H1 (cell line): ENCODE results near the gene CSF2RB. TPM values are rescaled to one million over a fixed set of nuclear protein-coding genes. Genes with fewer than 3 reads are reported as not detected.

Experiments
- CTCF ChIA-PET: fragments of 300-600 bp; sonication (Branson Sonifier 250); formaldehyde crosslinking; loops from one replicate; lab custom pipeline; 2021; ENCODE audit not compliant: partially characterized antibody; lab: Charles Lee
- POLR2A ChIA-PET: fragments of 300-600 bp; sonication (Branson Sonifier 250); formaldehyde crosslinking; loops from one replicate; lab custom pipeline; 2021; ENCODE audit warnings: inconsistent platforms; ENCODE audit not compliant: partially characterized antibody; lab: Charles Lee
- DNase-seq, 2 experiments: peaks; one replicate each; pipeline versions ENCODE4 v3.0.0 to v3.0.0-alpha.2; 2010 to 2022; ENCODE audit warnings: low spot score in 2 of 2, low read depth in 1 of 2, mixed read lengths in 1 of 2
- FAIRE-seq: peaks from 2 replicates; lab custom pipeline; 2011; peaks lifted over from hg19 to GRCh38; lab: Jason Lieb, UNC
- H2AFZ ChIP-seq: 2 replicates; pipeline ENCODE4 v1.8.1; 2012; ENCODE audit warnings: low read length, inconsistent platforms
- H2AK5ac ChIP-seq: 2 replicates; pipeline ENCODE4 v1.6.1; 2013; ENCODE audit warnings: low read depth, low read length
- H2BK120ac ChIP-seq: replicated peaks from 2 replicates; pipeline ENCODE3; 2013; ENCODE audit warnings: low read depth, low read length, inconsistent platforms
- H2BK12ac ChIP-seq: 2 replicates; pipeline ENCODE4 v1.6.1; 2013; ENCODE audit warnings: low read depth, low read length
- H2BK15ac ChIP-seq: 2 replicates; pipeline ENCODE4 v1.6.1; 2013; ENCODE audit warnings: low read length
- H2BK20ac ChIP-seq: 2 replicates; pipeline ENCODE4 v1.6.1; 2013; ENCODE audit warnings: low read length
- H2BK5ac ChIP-seq: 2 replicates; pipeline ENCODE4 v1.6.1; 2013; ENCODE audit warnings: low read depth, low read length
- H3K14ac ChIP-seq: 2 replicates; pipeline ENCODE4 v1.6.1; 2013; ENCODE audit warnings: inconsistent platforms; ENCODE audit not compliant: insufficient read length
- H3K18ac ChIP-seq: 2 replicates; pipeline ENCODE4 v1.6.1; 2013; ENCODE audit warnings: low read length; ENCODE audit errors: extremely low read depth
- H3K23ac ChIP-seq: 2 replicates; pipeline ENCODE4 v1.6.1; 2013; ENCODE audit warnings: inconsistent platforms; ENCODE audit not compliant: insufficient read length
- H3K23me2 ChIP-seq: 2 replicates; pipeline ENCODE4 v1.6.1; 2013; ENCODE audit warnings: low read depth, low read length
- H3K27ac ChIP-seq: 2 replicates; pipeline ENCODE4 v1.6.1; 2011; ENCODE audit warnings: low read depth, low read length, inconsistent platforms
- H3K27me3 ChIP-seq, 4 experiments: replicated peaks in 1 of 4; 1 replicate in 1 of 4; 2 replicates in 3 of 4; pipeline versions ENCODE4 v1.6.1 to v1.8.1; 2011 to 2013; ENCODE audit warnings: low read length in 3 of 4, mild to moderate bottlenecking in 3 of 4, inconsistent platforms in 2 of 4, mixed read lengths in 2 of 4, moderate library complexity in 1 of 4; ENCODE audit not compliant: control insufficient read depth in 3 of 4, insufficient read depth in 3 of 4; ENCODE audit errors: extremely low read depth in 1 of 4
- H3K36me3 ChIP-seq, 4 experiments: 2 replicates each; pipeline versions ENCODE4 v1.6.1 to v1.8.1; 2011 to 2013; ENCODE audit warnings: mild to moderate bottlenecking in 4 of 4, low read length in 3 of 4, moderate library complexity in 2 of 4, control low read depth in 1 of 4, inconsistent platforms in 1 of 4; ENCODE audit not compliant: insufficient read depth in 4 of 4, control insufficient read depth in 2 of 4
- H3K4ac ChIP-seq: replicated peaks from 2 replicates; pipeline ENCODE3; 2013; ENCODE audit warnings: low read length, low read depth, mixed read lengths, inconsistent platforms; ENCODE audit not compliant: insufficient read length
- H3K4me1 ChIP-seq, 4 experiments: replicated peaks in 1 of 4; 1 replicate in 1 of 4; 2 replicates in 3 of 4; pipeline versions ENCODE4 v1.6.1 to v1.8.1; 2011 to 2013; ENCODE audit warnings: low read length in 3 of 4, inconsistent platforms in 2 of 4, mixed read lengths in 1 of 4; ENCODE audit not compliant: insufficient read depth in 4 of 4, control insufficient read depth in 3 of 4
- H3K4me2 ChIP-seq, 2 experiments: 2 replicates each; pipeline versions ENCODE4 v1.6.1 to v1.8.1; 2011 to 2013; ENCODE audit warnings: low read depth in 2 of 2, low read length in 2 of 2, control low read depth in 1 of 2, inconsistent platforms in 1 of 2, mild to moderate bottlenecking in 1 of 2; ENCODE audit not compliant: insufficient read depth in 1 of 2
- H3K4me3 ChIP-seq, 4 experiments: fragments of 200-600, 300-600 bp in 1 of 4; sonication (generic), shearing (Covaris generic), sonication (Bioruptor Twin) in 1 of 4; 2 replicates each; pipeline versions ENCODE4 v1.5.1 to v1.8.1; 2011 to 2016; ENCODE audit warnings: low read length in 4 of 4, low read depth in 3 of 4, control low read depth in 2 of 4, inconsistent platforms in 2 of 4, mild to moderate bottlenecking in 2 of 4, mixed read lengths in 1 of 4, moderate library complexity in 1 of 4; ENCODE audit not compliant: insufficient read depth in 2 of 4; ENCODE audit errors: extremely low read depth in 1 of 4
- H3K56ac ChIP-seq: replicated peaks from 2 replicates; pipeline ENCODE3; 2013; ENCODE audit warnings: low read depth, mild to moderate bottlenecking, mixed read lengths, low read length, inconsistent platforms; ENCODE audit not compliant: insufficient read length
- H3K79me1 ChIP-seq: 2 replicates; pipeline ENCODE4 v1.6.1; 2013; ENCODE audit warnings: low read depth, low read length, control low read depth
- H3K79me2 ChIP-seq, 2 experiments: 2 replicates each; pipeline versions ENCODE4 v1.6.1 to v1.8.1; 2012 to 2013; ENCODE audit warnings: low read length in 2 of 2, mild to moderate bottlenecking in 2 of 2, inconsistent platforms in 1 of 2; ENCODE audit not compliant: insufficient read depth in 2 of 2, control insufficient read depth in 1 of 2
- H3K9ac ChIP-seq, 4 experiments: replicated peaks in 1 of 4; 1 replicate in 1 of 4; 2 replicates in 3 of 4; pipeline versions ENCODE4 v1.6.1 to v1.8.1; 2011 to 2013; ENCODE audit warnings: low read depth in 3 of 4, low read length in 3 of 4, control low read depth in 2 of 4, mild to moderate bottlenecking in 2 of 4, moderate library complexity in 2 of 4, inconsistent platforms in 1 of 4; ENCODE audit errors: extremely low read depth in 1 of 4
- H3K9me3 ChIP-seq, 2 experiments: 2 replicates each; pipeline versions ENCODE4 v1.6.1 to v1.8.1; 2012 to 2013; ENCODE audit warnings: mild to moderate bottlenecking in 2 of 2, moderate library complexity in 2 of 2, control low read depth in 1 of 2, inconsistent platforms in 1 of 2, low read depth in 1 of 2, low read length in 1 of 2, mixed read lengths in 1 of 2; ENCODE audit not compliant: insufficient read depth in 2 of 2
- H4K20me1 ChIP-seq, 2 experiments: replicated peaks in 1 of 2; 2 replicates each; pipeline versions ENCODE3 to v1.8.1; 2011 to 2013; ENCODE audit warnings: inconsistent platforms in 2 of 2, low read length in 2 of 2, mild to moderate bottlenecking in 1 of 2; ENCODE audit not compliant: insufficient read depth in 2 of 2, control insufficient read depth in 1 of 2
- H4K5ac ChIP-seq: 2 replicates; pipeline ENCODE4 v1.6.1; 2013; ENCODE audit warnings: low read length, low read depth, mixed read lengths, inconsistent platforms; ENCODE audit not compliant: insufficient read length
- H4K8ac ChIP-seq: 2 replicates; pipeline ENCODE4 v1.8.0; 2013; ENCODE audit warnings: mild to moderate bottlenecking, moderate library complexity, low read length, inconsistent platforms; ENCODE audit not compliant: insufficient read depth; ENCODE audit errors: extremely low read depth
- H4K91ac ChIP-seq: replicated peaks from 2 replicates; pipeline ENCODE3; 2013; ENCODE audit warnings: low read length, mixed read lengths, inconsistent platforms; ENCODE audit not compliant: insufficient read length
- ATF3 ChIP-seq: IDR thresholded peaks from 2 replicates; pipeline ENCODE4 v1.6.1; 2011; ENCODE audit warnings: low read depth, mild to moderate bottlenecking, low read length; ENCODE audit not compliant: insufficient read depth
- CTBP2 ChIP-seq: IDR thresholded peaks from 2 replicates; pipeline ENCODE4 v1.7.0; 2011; ENCODE audit warnings: borderline replicate concordance, mild to moderate bottlenecking, moderate library complexity, mixed read lengths, low read length; ENCODE audit not compliant: insufficient read depth, insufficient read length
- EZH2 ChIP-seq: fragments of 200-600 bp; sonication (generic); IDR thresholded peaks from 2 replicates; pipeline ENCODE4 v1.7.1; 2012; ENCODE audit warnings: low read depth, mild to moderate bottlenecking, moderate library complexity, low read length, inconsistent platforms; ENCODE audit not compliant: severe bottlenecking
- NANOG ChIP-seq: IDR thresholded peaks from 2 replicates; pipeline ENCODE4 v1.6.1; 2011; ENCODE audit warnings: low read length, low read depth, mild to moderate bottlenecking, inconsistent platforms; ENCODE audit not compliant: insufficient read depth, poor library complexity, severe bottlenecking
- NRF1 ChIP-seq: IDR thresholded peaks from 2 replicates; pipeline ENCODE4 v1.6.1; 2011; ENCODE audit warnings: mild to moderate bottlenecking, low read depth, low read length, improper control_type of control experiment
- RBBP5 ChIP-seq: IDR thresholded peaks from 2 replicates; pipeline ENCODE4 v1.7.1; 2012; ENCODE audit warnings: low read depth, mild to moderate bottlenecking, inconsistent platforms, low read length, moderate library complexity, borderline replicate concordance
- RXRA ChIP-seq: IDR thresholded peaks from 2 replicates; pipeline ENCODE4 v1.6.1; 2011; ENCODE audit warnings: low read depth, mild to moderate bottlenecking, low read length, moderate library complexity; ENCODE audit not compliant: insufficient read depth
- SRF ChIP-seq: IDR thresholded peaks from 2 replicates; pipeline ENCODE4 v1.6.1; 2011; ENCODE audit warnings: mild to moderate bottlenecking, low read depth, low read length, moderate library complexity
- WGBS, 2 experiments: shearing (Covaris generic) in 1 of 2; methylation state at CpG; one replicate each; pipeline versions ENCODE4 v1.1.6 to v1.1.7; 2013 to 2015; ENCODE audit warnings: low lambda C conversion rate in 2 of 2, mixed read lengths in 2 of 2, inconsistent platforms in 1 of 2, low coverage in 1 of 2, missing lambda C conversion rate in 1 of 2; ENCODE audit not compliant: insufficient replicate concordance in 2 of 2, insufficient coverage in 1 of 2, insufficient read length in 1 of 2; ENCODE audit errors: extremely low coverage in 1 of 2, missing lambda C conversion rate in 1 of 2; 5-methylcytosine and 5-hydroxymethylcytosine counted together
- polyA plus RNA-seq, 7 experiments: library from polyadenylated mRNA; depleted of rRNA in 3 of 7; stranded (reverse) in 5 of 7; unstranded in 2 of 7; fragments of >200 nt in 5 of 7; fragments of 200-250 nt in 2 of 7; gene quantifications; 1 replicate in 5 of 7; 2 replicates in 1 of 7; 4 replicates in 1 of 7; pipeline versions ENCODE4 v1.2.1 to v1.2.3, GENCODE V29; 2011 to 2013; ENCODE audit warnings: missing spikeins in 2 of 7, mixed read lengths in 2 of 7
- total RNA-seq: library from RNA; stranded (reverse); fragmentation: NEBNext Ultra II Directional; extraction: Animal tissue kit (Norgen Biotek cat#: 25700); gene quantifications from 2 replicates; pipeline ENCODE4 v1.2.1, GENCODE V29; 2021

The CSF2RB gene
- total and polyA plus RNA-seq, 2 of the 8 experiments (the other 6 are each of a cell fraction or from before 2014, with no cell fraction given) = not detected

- FAIRE-seq (no peak), DNase-seq (no peak)
- Histone ChIP-seq H3K23ac (no peak overlapping the region), H3K4me1 (0 out of 7 replicates have a peak, but pooled peaks cover 0 to 3% (median 0%) of the 10 kb centered on the region in 4 experiments), H2BK5ac (no peak overlapping the region), H3K9ac (no peak overlapping the region), H2BK15ac (no peak overlapping the region), H2BK120ac (no peak overlapping the region), H4K5ac (no peak overlapping the region), H3K36me3 (no peaks in the 10 kb centered on the region), H3K18ac (no peak overlapping the region), H3K79me1 (no peaks in the 10 kb centered on the region), H3K27me3 (no peaks in the 10 kb centered on the region; a peak in 1 of 7 replicates), H4K20me1 (no peaks in the 10 kb centered on the region), H2BK12ac (no peak overlapping the region), H3K9me3 (no peaks in the 10 kb centered on the region), H3K14ac (no peak overlapping the region), H3K56ac (no peak overlapping the region), H2BK20ac (no peak overlapping the region), H3K79me2 (no peaks in the 10 kb centered on the region), H3K27ac (no peak overlapping the region), H2AFZ (no peak overlapping the region), H3K23me2 (no peaks in the 10 kb centered on the region), H2AK5ac (no peak overlapping the region), H3K4ac (no peak overlapping the region), H4K91ac (no peak overlapping the region), H4K8ac (0 out of 2 replicates have a peak overlapping the region, but pooled peaks have one; percentile 14), H3K4me3 (no peak overlapping the region), H3K4me2 (no peak overlapping the region)
- 72% methylated on average over 2 of the region's 2 CpGs; no CpG with 5 or more reads in 1 of the 2 experiments for WGBS, 2 experiments
- TF ChIP-seq RBBP5 (no peak), NRF1 (no peak), SRF (no peak), NANOG (no peak), ATF3 (no peak), CTBP2 (no peak), EZH2 (no peak), RXRA (no peak)
- POLR2A ChIA-PET = interaction anchor here (0.6 to 1.7 kb wide), 3 partner anchors 9 to 134 kb away, joined by 3 to 4 read pairs (median 3); no protein-coding TSS in a partner anchor
- CTCF ChIA-PET = interaction anchor here (0.6 to 8.2 kb wide), 9 partner anchors 11 to 420 kb away, joined by 3 to 68 read pairs (median 4); no protein-coding TSS in a partner anchor
Observed at GRCh38 chr22:36965696-36966095, 52.3 kb downstream of the CSF2RB start.
